Islet of Langerhans (tissue), 1 donor: ENCODE results near the gene NKX2-4.
"Not testable (repeated sequence)": the region's sequence is repeated elsewhere in the genome, so short reads cannot be mapped to it uniquely, and the experiment has no call there.

ENCODE experiments used
- FAIRE-seq: peaks from one replicate; lab custom pipeline; 2011; peaks lifted over from hg19 to GRCh38; lab: Jason Lieb, UNC

Gene NKX2-4

DNA sequence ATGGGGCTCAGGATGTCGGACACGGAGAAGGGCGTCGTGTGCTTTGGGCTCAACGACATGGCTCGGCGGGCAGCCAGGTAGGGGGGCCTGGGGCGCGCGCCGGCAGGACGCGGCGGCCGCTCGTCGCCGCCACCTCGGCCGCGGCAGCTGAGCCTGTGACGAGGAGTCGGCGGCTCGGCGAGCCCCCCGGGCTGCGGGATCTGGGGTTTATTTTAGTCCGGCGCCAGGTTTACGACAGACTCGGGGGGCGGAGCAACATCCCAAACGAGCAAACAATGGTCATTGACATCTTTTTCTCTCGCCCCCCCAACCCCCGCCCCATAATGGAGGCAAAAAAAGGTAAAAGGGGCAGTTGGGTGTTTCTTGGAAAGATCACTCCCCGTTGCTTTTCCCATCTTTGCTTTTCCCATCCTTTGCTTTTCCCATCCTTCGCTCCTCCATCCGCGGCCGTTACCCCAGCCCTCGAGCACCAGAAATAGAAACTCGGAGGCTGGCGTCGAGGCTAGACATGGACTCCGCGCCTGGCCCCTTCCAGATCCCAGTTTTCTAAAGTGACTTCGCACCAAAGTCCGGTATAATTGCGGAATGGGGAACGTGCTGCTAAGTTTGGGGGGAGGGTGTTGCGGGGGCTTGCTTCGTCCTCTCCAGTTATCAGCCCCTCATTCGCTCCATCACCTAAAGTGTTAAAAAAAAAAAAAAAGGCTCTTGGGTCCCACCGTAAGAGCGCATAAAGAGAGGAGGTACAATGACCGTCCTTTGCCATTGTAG is at the start of gene NKX2-4:
Gene NKX2-4 (minus strand): TSS at position 186 of the 768 bp plus-strand sequence. CDS start 127 bp downstream, at position 59.
- no peak for FAIRE-seq

GRCh38 chr20:21437816-21438215 is 40.5 kb upstream of the NKX2-4 start:
- FAIRE-seq: no peak

GRCh38 chr20:21437248-21437647 is 39.9 kb upstream of the NKX2-4 start:
- no peak for FAIRE-seq

DNA sequence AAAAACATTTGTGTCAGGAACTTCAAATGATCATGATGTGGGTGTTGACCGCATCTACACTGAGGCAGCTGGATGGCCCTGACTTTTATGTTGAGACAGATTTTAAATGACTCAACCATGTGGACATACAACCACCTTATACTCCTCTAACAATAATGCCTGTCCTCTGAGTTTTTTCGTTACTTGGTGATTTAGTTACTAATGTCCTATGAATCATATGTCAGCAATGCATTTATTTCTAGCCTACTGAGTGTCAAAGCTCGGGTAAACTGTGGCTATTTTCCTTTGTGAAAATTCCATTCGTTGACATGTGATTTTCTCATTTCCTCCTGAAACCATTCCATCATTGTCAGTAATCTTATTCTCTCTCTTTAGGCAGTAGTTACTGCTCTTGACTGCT is 38.9 kb upstream of the NKX2-4 start:
- FAIRE-seq: no peak

DNA sequence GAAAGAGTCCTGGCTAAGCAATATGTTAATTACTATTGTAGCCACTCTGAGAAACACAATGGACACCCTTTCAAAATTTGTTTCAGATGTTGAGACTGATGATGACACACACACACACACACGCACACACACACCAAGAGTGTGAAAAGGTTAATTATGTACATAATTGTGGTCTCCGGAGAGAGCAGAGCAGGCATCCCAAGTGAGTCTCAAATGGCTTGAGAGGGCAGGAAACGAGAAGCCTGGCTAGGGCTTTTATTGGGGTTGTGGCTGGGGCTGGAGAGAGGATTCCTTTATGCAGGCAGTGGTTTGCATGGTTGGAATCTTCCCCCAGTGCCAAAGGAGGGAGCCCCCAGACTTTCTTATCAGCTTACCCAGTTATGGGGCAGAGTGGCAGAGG is 38.2 kb upstream of the NKX2-4 start:
- no peak for FAIRE-seq

GRCh38 chr20:21433329-21433890 is 36.1 kb upstream of the NKX2-4 start:
- FAIRE-seq: no peak

DNA sequence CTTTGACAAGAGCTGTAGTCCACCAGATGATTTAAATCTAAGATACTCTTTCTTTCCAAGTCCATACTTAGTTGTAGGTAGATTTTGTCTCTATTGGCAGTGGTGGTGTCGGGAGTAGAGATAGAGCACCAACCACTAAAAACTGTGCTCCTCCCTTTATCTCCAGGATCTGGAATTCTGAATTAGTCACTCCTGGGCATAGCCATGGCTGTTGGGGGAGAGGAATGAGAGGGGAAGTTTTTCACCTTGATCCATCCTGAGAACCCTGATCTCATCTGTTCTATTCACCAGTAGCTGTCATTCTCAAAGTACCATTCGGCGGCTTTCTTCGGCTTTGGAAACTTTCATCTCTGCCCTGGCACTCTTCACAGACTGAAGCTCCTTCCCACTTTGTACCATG is 35.6 kb upstream of the NKX2-4 start:
- FAIRE-seq: no peak

GRCh38 chr20:21430020-21430419 is 32.7 kb upstream of the NKX2-4 start:
- FAIRE-seq: no peak

GRCh38 chr20:21424846-21425245 is 27.5 kb upstream of the NKX2-4 start:
- no peak for FAIRE-seq

- not testable (repeated sequence) for FAIRE-seq
These were observed 26.4 kb upstream of the NKX2-4 start for GRCh38 chr20:21423712-21424111.

GRCh38 chr20:21421601-21422236 is 24.4 kb upstream of the NKX2-4 start:
- FAIRE-seq: no peak

GRCh38 chr20:21419147-21419546 is 21.8 kb upstream of the NKX2-4 start:
- not testable (repeated sequence) for FAIRE-seq

- not testable (repeated sequence) for FAIRE-seq
These were observed 16.7 kb upstream of the NKX2-4 start for GRCh38 chr20:21413996-21414395.

DNA sequence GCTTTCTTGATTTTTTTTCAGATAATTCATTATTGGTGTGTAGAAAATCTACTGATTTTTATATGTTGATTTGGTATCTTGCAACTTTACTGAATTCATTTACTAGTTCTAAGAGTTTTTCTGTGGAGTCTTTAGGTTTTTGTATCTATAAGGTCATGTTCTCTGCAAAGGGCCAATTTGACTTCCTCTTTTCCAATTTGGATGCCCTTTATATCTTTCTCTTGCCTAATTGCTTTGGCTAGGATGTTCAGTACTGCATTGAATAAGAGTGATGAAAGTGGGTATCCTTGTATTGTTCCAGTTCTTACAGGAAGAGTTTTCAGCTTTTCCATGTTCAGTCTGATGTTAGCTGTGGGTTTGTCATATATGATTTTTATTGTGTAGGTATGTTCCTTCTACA is 14.4 kb upstream of the NKX2-4 start:
- no peak for FAIRE-seq

DNA sequence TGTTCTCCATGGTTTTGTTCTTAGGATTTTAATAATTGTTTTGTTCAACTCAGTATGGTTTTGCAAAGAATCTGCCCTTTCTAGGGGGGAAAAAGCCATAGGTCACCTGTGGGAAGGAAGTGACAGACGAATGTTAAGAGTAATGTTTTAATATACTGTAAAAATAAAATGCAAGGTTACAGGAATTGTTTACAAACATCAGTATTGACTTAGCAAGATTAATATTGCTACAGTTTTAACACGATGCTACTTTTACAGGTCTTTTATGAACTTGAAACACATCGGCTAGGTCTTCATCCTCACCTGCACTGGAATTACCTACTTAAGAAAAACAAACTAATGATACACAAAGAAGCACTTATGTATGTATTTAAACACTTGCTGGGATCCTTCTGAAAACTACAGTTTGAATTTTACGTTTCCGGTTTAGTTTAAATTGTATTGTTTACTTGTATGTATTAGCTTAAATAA is 1.7 kb upstream of the NKX2-4 start:
- no peak for FAIRE-seq

DNA sequence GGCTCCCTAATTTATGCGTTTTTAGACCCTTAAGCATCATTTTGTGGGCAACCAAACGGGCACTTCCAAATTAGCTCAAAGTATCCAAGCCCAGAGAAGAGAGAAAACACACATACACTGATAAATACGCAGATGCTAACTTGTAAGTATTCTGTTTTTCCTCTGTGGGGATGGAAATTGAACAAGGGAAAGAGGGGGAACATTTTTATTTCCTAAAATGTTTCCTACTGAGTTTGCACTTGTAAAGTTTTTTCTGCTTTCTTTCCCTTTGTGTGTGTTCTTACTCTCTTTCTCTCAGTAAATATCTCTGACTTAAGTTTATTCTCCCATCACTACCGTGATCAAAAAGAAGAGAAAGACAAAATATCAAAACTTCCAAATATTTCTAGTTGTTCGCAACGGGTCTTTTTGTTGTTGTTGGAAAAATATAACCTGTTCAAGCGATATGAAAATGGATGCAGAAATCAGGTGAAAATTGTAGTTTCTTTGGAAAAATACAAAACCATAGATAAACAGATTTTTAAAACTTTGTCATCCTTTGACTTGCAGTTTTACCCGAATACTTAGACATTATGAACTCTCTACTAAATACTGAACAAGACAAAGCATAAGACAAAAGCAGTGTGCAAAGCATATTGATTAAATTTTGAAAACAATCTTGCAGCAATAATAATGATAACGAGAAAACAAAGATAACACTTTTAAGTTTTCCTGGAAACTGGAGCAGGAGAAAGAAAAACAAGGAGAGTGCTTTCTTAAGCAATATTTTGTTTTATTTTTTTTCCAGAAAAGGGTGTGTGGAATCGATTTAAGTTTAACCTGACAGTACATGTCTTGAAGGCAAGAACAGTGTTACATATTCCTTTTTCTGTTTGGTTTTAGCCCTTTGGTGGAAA is 1.0 kb upstream of the NKX2-4 start:
- FAIRE-seq: peak; percentile 82

- no peak for FAIRE-seq
These were observed 556 bp downstream of the NKX2-4 start for GRCh38 chr20:21396599-21397340.

- FAIRE-seq: no peak
These were observed 1.4 kb downstream of the NKX2-4 start for GRCh38 chr20:21395666-21396598.

DNA sequence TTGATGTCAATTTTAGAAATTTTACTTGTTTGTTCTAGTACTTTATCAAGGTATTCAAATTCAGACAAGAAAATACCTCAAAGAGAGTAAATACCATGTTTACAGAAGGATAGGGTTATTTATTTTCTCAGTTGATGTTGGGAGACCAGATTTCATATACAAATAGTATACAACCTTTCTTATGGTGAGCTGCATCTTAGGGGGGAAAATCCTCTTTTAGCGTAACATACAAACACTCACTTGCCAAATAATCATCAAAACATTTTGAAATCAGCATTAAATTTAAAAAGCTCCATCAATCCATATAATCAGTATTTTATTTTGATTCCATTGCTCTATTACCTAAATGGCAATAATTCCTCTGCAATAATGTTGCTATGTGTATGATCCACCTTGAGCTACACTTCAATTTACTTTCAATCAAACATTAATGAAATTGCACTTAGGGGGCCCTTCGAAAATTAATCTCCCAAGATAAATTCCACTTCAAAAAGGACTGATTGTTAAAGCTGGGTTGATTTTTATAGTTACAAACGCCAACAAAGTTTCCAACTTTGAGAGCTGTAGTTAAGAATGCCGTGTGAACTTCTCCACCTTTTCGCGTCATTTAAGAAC is 2.2 kb downstream of the NKX2-4 start:
- no peak for FAIRE-seq

- FAIRE-seq: peak; percentile 81
These were observed 2.8 kb downstream of the NKX2-4 start for GRCh38 chr20:21394551-21394950.
